Brain pericyte (primary cell): ENCODE data around the gene CATSPER4.
A peak's percentile ranks its signal among the peaks of the same experiment; 100 is the strongest.

Experiments
- DNase-seq: peaks from one replicate; pipeline ENCODE4 v3.0.0-alpha.2; 2012; ENCODE audit warnings: low read depth, low spot score

Gene CATSPER4

DNA sequence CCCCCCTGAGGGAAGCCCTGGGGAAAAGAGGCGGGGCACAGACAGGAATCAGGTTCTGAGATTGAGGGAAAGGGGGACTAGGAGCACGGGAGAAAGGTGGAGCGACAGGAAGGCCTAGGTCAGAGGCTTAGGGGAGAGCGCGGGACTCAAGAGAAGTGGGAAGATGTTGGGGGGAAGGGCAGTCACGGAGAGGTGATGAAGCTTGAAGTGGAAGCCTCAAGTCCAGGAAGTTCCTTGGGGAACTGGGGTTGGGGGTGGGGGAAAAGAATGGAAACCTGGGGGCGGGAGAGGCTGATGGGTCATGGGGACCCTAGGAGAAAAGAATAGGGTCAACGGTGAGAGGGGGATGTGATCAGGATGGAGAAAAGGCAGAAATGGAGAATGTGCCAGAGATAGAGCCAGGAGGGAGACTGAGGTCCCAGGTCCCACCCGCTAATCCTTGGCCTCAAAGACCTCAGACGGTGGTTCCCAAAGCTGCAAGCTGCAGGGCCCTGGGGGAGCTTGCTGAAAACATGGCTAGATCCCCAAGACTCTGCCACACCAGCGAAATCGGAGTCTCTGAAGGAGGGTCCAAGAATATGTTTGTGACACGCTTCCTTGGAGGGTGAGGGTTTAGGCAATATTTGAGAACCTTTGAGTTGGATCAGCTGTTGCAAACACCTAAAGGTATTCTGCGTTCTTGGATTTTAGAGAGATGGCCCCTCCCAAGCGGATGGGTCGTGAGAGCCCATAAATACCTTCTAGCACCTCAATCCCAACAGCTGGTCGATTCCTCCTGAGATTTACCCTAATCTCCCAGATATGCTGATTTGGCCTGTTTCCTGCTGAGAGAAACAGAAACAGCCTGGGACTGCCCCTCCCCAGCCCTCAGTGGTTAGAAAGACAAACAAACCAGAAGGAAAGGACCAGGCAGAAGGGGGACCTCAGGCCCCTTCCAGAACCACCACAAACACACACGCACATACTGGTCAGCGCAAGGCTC lies 25.2 kb upstream of the CATSPER4 start:
- DNase-seq, result no peak

DNA sequence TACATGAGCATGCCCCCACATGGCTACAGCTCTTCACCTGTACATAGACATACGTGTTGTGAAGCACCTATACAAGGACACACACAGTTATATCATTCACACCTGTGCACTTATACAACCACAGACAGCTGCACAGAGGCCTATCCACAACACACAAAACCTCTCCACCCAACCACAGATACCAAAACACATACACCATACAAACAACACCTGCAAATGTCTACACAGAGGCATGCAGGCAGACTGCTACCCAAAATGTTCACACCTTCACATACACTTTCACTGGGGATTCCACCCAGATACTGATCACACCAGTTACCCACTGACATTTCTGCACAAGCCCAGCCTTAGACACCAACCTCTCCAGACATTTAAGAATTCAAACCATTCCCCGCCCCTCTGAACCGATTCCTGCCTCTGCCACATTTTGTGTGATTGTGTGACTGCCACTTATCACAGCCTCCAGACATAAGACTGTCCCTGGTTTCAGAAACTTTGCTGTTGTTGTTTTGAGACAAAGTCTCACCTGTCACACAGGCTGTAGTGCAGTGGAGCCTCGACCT lies 23.6 kb upstream of the CATSPER4 start:
- no peak for DNase-seq

DNA sequence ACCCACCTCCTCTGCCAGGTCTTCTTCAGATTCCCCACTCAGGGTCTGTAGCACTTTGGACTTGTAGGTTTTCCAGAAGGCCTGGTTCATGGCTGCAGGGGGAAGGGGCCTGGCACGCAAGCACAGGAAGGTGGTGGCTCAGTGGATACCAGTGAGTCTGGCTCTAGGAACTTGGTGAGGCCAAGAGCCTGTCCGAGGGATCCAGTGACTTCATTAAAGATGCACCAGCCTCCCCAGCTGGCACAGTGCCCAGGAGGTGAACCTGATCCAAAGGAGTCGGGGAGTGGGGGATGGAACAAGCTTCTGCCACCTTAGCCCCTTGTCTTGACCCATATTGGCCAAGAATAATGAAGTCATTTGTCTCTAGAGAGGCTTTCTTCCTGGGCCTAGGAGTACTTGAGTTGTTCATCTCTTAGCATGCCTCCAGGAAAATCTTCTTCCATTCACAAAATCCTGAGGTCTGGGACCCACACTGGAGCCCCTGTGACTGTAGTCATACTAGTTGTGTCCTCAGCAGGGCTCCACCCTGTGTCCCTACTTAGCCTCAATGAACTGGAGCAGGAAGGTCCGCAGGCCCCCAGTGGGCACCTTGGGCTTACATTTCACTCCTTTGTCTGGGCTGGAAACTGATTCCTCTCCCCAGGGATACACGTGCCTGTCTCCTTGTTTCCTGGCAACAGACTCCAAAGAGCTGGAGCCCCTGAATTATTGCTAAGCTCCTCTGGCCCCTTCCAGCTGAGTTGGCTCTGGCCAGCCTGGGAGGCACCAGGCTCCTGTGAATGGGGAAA lies 21.8 kb upstream of the CATSPER4 start, which contains the start of gene C1orf232:
Gene C1orf232, minus strand, starts transcription at position 554 of the 788 bp plus-strand sequence. Its CDS starts 464 bp downstream, at position 90.
- no peak for DNase-seq

DNA sequence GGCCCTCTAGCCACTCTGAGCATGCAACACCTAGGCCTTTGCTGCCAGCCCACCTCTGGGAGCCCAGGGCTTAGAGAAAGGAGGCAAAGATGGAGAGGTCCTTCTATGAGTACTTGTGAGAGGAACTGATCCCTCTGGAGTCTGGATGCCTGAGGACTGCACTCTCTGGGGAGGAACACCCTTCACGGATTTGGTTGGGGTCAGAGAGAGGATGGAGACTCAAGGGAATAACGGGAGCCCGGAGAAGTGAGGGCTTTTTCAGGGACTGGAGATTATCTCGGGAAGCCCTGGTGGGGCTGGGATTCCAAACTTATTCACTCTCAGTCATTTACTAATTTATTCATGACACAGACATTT lies 21.2 kb upstream of the CATSPER4 start:
- DNase-seq, result no peak

DNA sequence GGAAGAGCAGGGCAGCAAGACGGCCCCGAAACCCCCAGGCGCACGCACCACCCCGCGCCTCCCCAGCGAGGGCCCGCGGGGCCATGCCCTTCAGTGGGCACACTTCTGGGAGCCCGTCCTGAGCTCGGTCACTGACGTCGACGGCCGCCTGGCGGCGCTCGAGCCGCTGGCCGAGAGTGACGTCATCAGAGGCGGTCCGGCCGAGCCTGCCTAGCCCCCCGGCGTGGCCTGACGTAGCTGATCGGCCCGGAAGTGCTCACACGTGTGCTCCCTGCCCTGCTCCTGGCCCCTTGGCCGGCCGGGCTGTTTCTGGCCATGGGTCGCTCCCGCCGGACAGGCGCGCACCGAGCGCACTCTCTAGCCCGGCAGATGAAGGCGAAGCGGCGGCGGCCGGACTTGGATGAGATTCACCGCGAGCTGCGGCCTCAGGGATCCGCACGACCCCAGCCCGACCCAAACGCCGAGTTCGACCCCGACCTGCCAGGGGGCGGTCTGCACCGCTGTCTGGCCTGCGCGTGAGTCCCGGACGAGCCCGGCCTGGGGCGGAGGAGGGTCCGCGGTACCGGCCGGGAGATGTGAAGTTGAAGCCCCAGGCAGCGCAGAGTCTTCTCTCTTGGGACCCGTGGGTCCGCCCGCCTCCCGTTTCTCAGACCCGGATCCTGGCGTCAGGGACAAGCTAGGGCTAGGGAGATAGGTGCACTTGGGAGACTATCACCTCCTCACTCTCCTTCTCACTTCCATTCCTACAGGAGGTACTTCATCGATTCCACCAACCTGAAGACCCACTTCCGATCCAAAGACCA lies 20.5 kb upstream of the CATSPER4 start, which contains the start of gene ZNF593:
Gene ZNF593, plus strand, starts transcription at position 240 of the 803 bp plus-strand sequence. Its CDS starts 76 bp downstream, at position 316.
- peak; percentile 56 for DNase-seq

DNA sequence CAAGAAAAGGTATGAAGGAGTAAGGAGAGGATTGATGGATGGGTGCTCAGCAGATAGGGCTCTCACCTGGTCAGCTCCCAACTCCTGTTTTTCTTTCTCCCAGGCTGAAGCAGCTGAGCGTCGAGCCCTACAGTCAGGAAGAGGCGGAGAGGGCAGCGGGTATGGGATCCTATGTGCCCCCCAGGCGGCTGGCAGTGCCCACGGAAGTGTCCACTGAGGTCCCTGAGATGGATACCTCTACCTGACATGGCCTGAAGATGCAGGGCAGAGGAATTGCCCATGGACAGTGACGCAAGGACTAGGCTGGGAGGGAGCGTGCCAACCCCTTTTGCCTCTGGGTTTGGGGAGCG lies 20.0 kb upstream of the CATSPER4 start:
- DNase-seq, result no peak

DNA sequence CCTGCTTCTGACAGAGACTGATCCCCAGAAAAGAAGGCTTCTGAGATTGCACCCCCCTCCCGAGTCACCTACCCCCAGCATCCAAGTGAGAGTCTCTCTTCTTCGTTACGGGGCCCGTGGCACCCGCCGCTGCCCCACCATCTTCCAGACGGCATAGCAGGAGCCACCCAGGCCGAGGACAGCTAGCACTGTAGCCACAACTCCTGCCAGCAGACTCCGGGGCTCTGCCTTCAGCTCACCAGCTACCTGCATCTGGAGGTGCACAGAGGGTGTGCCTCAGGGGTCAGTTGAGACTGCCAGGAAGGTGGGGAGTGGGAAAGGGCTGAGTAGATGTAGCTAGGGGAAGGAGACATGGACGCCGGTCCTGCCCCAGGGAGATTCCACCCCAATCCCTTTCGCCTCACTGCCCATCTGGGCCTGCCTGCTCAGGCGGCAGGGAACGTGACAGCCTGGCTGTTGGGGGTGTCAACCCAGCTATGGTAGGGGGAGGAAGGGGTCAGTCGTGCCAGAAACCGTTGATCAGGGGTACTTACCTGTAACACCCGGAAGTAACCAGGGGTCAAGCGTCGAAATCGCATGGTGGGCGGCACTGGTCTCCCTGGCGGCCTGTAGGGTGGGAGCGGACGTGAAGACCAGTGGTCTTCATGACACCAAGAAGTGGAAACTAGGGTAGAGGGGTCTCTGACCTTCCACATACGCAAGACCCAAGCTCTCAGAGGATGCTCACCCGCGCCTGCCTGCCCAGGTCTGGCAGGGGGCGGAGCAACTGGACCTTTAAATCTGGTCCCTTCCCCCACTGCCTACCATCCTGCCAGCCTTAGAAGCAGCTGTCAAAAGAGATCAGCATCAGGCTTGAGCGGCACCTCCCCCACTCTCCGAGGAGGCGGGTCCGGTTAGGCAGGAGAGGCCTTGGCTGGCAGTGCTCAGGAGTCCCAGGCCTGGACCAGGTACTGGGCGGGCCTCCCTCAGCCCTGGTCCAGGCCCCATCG lies 19.0 kb upstream of the CATSPER4 start, which contains the start of gene ZNF593OS:
Gene ZNF593OS, minus strand, starts transcription at position 749 of the 989 bp plus-strand sequence. Its CDS starts 171 bp downstream, at position 578.
- no peak for DNase-seq

DNA sequence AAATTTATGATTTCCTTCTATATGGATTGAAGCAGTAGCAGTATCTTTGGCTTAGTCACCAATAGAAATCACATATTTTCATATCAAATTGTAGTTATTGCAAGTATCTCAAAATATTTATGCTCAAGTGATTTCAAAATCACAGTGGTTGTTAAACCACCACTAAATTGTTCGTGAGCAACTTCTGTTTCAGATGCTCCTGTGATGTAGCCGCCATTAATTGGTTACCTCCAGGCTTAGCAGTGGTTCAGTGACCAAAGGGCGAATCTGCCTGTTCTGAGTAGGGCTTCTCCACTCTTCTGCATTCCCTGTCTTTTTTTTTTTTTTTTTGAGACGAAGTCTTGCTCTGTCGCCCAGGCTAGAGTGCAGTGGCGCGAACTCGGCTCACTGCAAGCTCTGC lies 15.1 kb upstream of the CATSPER4 start:
- DNase-seq, result no peak

DNA sequence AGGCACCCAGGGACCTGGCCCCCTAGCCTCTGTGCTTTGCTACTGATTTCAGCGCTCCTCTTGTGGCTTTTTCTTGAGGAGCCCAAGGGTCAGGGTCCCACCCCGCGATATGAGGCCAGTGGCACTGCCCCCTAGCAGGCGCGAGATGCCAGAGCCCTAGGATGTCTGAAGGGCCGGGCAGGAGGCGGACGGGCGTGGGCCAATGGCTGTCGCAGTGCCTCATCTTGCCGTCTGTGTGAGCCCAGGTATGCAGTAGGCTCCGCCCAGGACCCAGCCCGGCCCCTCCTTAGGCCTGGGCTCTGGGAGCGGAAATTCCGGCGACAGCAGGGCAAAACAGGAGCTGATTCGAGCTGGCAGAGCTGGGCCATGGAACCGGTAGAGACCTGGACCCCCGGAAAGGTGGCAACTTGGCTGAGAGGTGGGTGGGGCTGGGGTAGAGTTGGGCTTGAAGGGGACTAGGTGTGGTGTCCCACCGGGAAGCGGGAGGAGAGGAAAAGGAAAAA lies 13.2 kb upstream of the CATSPER4 start, which contains the start of gene CNKSR1:
Gene CNKSR1, plus strand, starts transcription at position 310 of the 503 bp plus-strand sequence. Its CDS starts 57 bp downstream, at position 367.
- DNase-seq, result no peak

DNA sequence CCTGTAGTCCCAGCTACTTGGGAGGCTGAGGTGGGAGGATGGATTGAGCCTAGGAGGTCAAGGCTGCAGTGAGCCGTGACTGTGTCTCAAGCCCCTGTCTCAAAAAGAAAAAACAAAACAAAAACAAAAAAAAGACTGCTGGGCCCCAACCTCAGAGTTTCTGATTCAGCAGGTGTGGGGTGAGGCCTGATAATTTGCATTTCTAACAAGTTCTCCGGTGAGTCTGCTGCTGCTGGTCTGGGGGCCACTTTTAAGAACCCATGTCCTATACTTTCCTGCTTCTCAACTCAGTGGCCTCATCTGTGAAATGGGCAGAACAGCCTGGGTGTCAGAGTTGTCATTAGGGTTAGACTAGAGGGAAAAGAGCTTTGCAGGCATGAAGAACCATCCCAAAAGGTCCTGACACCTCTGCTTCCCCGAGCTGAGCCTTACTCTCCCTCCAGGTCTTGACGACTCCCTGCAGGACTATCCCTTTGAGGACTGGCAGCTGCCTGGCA lies 10.3 kb upstream of the CATSPER4 start:
- no peak for DNase-seq

DNA sequence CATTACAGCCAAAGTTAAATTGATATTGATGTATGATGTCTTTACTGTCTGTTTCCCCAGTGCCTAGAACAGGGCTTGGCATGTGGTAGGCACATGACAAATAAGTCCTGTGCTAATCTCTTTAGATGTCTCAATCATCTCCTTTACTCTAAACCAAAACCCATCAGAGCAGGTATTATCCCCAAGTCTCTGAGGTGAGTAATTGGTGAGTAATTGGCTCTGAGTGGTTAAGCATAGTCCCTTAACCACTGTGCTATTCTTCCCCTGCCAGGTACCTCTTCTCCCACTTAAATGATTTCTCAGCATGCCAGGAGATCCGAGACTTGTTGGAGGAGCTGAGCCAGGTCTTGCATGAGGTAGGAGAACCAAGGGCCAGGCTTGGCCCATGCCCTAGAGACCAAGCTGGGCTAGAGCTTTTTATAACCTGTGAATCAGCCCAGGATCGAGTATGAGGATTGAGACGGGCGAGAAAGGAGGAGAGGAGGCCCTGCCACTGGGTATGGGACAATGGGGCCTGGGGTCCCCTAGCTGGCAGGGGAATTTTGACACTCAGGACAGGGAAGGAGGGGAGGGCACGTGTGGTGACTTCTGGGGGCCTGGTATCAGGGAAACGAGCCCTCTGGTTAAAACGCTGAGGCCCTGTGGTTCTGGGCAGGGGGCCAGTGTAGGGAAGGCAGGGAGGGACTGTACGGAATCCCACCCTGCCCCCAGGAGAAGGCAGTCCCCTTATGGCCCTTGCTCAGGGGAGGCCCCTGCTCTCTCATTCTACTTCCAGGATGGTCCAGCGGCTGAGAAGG lies 8.6 kb upstream of the CATSPER4 start:
- DNase-seq, result no peak

DNA sequence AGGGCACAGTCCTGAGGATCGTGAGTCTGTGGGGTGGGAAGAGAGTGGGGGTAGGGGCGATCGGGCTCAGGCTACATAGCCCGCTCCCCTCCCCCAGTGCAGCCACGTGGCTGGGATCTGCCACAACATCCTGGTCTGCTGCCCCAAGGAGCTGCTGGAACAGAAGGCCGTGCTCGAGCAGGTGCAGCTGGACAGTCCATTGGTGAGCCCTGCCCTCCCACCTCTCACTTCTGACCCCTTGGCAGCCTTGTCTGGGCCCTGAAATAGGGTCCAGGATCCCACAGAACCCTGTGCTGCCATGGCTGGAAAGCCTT lies 8.1 kb upstream of the CATSPER4 start:
- DNase-seq, result no peak

DNA sequence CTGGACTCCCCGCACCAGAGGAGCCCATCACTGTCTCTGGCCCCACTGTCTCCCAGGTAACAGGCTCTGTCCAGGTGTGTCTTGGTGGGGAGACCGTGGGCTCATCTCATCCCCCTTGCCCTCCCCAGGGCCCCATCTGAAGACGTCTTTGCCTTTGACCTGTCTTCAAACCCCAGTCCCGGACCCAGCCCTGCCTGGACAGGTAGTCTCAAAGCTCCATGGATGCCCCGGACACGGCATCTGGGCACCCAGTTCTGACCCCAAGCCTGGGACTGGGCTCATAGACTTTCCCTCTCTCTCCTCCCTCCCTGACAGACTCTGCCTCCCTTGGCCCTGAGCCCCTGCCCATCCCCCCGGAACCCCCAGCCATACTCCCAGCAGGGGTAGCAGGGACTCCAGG lies 6.3 kb upstream of the CATSPER4 start:
- DNase-seq, result no peak

DNA sequence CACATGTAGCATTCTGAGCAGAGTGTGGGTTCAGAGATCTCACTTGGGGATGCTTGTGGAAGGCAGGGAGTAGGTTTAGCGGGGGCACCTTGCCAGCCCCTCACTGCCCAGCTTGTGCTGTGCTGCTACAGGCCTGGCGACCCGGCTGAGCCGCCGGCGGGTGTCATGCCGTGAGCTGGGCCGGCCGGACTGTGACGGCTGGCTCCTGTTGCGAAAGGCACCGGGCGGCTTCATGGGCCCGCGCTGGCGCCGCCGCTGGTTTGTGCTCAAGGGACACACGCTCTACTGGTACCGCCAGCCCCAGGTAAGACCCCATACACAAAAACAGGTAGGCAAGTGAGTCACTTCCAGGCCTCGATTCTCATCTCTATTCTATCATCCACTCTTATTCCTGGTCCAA lies 5.5 kb upstream of the CATSPER4 start:
- no peak for DNase-seq

DNA sequence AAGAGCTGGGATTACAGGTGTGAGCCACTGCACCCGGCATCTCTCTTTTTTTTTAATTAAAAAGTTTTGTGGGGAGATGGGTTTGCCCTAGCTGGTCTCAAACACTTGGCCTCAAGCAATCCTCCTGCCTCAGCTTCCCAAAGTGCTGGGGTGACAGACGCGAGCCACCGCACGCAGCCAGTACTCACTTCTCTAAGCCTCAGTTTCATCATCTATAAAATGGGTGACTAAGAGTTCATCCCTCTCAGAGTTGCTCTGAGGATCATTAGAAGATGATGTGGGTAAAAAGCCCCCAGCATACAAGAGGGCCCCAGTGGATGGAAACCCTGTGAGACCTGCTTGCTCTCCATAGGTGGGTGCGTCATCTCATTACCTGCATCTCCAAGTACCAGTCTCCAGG lies 2.5 kb upstream of the CATSPER4 start:
- DNase-seq, result no peak

DNA sequence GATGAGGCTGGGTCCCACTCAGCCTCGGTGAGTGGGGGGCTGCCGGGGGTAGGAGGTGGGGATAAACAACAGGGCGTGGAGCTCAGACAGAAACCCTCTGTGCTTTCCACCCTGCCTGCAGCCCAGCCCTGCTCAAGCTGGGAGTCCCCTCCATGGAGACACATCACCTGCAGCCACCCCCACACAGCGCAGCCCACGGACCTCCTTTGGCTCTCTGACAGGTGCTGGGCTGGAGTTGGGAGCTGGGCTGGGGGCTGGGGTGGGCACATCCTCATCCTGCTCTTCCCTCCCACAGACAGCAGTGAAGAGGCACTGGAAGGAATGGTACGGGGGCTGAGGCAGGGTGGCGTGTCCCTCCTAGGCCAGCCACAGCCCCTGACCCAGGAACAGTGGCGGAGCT lies 1.9 kb upstream of the CATSPER4 start:
- no peak for DNase-seq

DNA sequence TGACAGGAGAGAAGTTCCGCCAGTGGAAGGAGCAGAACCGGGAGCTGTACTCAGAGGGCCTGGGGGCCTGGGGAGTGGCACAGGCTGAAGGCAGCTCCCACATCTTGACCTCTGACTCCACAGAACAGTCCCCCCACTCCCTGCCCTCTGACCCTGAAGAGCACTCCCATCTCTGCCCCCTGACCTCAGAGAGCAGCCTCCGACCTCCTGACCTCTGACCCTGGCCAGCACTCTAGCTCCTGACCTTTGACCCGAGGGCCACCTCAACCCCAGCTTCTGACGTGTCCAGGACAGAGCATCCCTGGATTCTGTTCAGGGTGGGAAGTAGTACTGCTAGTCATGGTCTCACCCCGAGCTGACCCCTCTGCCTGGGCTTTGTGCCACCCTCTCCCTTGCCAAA lies 1.1 kb upstream of the CATSPER4 start:
- DNase-seq, result no peak

DNA sequence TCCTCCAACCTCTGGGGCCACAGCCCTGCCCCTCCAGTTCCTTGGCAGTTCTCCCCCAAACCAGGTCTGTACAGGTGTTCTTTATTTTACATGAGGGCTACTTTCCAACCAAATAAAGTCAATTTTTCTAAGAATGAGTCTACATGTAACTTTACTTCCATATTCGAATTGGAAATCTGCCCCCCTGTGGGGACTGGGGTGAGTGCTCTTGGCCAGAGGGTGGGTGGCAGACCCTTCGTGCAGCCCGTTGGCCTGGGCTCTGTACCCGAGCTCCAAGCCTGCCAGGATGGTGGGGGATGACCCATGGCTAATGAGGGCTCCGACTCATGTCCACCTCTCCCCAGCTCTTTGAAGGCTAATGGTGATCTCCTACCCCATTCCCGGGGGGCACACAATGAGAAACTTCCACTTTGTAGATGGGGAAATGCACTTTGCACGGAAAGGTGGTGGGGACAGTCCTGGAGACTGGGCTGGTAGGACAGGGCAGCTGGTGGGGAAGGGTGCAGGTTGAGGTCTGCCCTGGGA lies 589 bp upstream of the CATSPER4 start:
- no peak for DNase-seq

DNA sequence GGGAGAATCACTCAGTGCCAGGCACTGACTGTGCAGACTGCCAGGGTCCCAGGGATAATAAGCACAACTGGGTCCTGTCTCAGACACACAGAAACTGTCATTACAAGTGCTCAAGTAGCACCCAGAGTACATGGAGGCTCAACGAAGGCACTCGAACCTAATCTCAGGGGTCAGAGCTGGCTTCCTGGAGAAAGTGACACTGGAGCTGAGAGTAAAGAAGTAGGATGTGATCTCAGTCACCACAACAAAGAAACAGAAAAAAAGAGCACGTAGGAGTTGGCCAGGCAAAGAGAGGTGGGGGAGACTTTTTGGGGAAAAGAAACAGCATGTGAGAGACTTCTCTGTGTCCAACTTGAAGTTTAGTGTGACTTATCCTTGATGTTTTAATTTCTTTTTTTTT lies 1.3 kb downstream of the CATSPER4 start:
- DNase-seq, result no peak
